Measurements from ENCODE around the gene CTU2.

Gene CTU2

DNA sequence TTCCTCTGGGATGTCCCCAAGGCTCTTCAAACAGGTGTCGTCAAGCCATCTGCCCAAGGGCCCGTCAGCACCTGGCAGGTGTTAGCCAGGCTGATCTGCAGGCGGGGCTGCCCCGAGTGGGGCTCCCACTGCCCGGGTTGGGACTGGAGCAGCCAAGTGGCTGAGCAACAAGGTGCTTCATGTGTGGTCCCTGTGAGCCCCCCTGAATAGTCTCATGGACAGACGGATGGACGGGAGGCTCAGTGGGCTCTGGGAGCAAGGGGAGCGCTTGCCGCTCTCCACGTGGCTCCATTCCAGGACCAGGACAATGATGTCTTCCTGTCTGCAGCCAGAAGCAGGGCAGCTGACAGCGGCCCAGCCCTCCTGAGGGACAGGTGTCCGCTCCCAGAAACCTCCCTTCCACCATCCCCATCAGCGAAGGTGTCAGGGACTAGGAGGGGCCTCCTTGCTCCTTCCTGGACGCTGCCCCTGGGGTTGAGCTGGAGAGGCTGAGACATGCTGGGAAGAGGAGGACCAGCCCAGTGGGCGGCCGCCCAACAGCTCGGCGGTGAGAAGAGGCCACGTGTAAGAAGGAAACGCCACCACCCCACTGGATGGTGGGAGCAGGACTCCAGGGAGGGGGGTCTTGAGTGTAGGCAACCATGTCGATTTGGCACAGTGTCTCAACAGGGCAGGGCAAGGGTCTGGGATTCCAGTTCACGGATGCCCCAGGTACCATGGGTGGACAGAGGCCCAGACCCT is 29.6 kb upstream of the CTU2 start:
- no peak for TF ChIP-seq GATA3 (IDR thresholded peaks at IDR 0.05; ENCODE audit: low read depth, low read length)
- TF ChIP-seq GATA2 (IDR thresholded peaks at IDR 0.05; ENCODE audit: low read depth, low read length): no peak

- TF ChIP-seq GATA3 (IDR thresholded peaks at IDR 0.05; ENCODE audit: low read depth, low read length): no peak
- no peak for TF ChIP-seq GATA2 (IDR thresholded peaks at IDR 0.05; ENCODE audit: low read depth, low read length)
Observed at GRCh38 chr16:88677721-88678120, 28.6 kb upstream of the CTU2 start.

GRCh38 chr16:88678224-88678979 is 27.9 kb upstream of the CTU2 start:
- TF ChIP-seq GATA2 (IDR thresholded peaks at IDR 0.05; ENCODE audit: low read depth, low read length) (no peak), GATA3 (IDR thresholded peaks at IDR 0.05; ENCODE audit: low read depth, low read length) (no peak)

- TF ChIP-seq GATA3 (IDR thresholded peaks at IDR 0.05; ENCODE audit: low read depth, low read length) (no peak), GATA2 (IDR thresholded peaks at IDR 0.05; ENCODE audit: low read depth, low read length) (no peak)
Observed at GRCh38 chr16:88680554-88681083, 25.7 kb upstream of the CTU2 start.

GRCh38 chr16:88681084-88681680 is 25.1 kb upstream of the CTU2 start:
- TF ChIP-seq GATA2 (IDR thresholded peaks at IDR 0.05; ENCODE audit: low read depth, low read length) (no peak), GATA3 (IDR thresholded peaks at IDR 0.05; ENCODE audit: low read depth, low read length) (no peak)

- TF ChIP-seq GATA2 (IDR thresholded peaks at IDR 0.05; ENCODE audit: low read depth, low read length) (no peak), GATA3 (IDR thresholded peaks at IDR 0.05; ENCODE audit: low read depth, low read length) (no peak)
Observed at GRCh38 chr16:88681709-88682451, 24.4 kb upstream of the CTU2 start.

GRCh38 chr16:88684569-88685155 is 21.6 kb upstream of the CTU2 start:
- TF ChIP-seq GATA2 (IDR thresholded peaks at IDR 0.05; ENCODE audit: low read depth, low read length) (no peak), GATA3 (IDR thresholded peaks at IDR 0.05; ENCODE audit: low read depth, low read length) (no peak)

DNA sequence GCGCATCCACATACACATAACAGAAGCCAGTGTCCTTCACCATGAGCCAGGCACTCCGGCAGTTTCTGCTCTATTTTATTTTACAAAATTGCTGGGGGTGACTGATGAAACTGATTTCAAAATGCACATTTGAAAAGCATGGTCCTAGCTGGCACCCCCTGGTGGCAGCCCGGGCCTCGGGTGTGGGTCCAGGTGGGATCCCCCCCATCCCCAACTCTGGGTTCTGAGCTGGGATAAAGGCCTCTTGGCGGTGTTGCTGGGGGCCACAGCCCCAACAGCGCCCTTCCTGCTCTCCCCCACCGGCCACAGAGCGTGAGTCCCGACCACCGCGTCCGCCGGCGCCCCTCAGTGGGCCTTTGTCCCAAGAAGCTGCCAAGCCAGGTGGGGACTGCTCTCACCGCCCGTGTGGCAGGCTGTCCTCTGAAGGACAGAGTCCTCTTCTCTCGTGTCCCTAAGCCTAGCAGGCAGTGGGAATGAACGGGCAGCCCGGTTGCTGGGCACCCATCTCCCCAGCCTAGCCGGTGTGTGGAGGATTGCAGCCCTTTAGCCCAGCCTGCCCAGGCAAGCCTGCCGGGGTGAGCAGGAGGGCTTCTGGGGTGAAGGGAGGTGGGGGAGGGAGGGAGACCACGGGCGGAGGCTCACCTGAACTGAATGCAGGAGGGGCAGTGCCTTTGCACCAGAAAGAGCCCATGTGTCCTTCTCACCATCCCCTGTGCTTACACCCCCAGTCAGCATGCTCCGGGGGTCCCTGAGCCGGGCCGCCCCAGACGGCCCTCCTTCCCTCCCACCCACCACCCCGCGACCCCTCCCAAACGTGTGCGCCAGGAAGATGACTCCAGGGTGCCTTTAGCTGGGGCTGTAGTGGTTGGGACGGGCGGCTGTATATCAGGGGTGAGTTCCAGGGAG is 20.9 kb upstream of the CTU2 start:
- no peak for TF ChIP-seq GATA3 (IDR thresholded peaks at IDR 0.05; ENCODE audit: low read depth, low read length)
- TF ChIP-seq GATA2 (IDR thresholded peaks at IDR 0.05; ENCODE audit: low read depth, low read length): no peak

DNA sequence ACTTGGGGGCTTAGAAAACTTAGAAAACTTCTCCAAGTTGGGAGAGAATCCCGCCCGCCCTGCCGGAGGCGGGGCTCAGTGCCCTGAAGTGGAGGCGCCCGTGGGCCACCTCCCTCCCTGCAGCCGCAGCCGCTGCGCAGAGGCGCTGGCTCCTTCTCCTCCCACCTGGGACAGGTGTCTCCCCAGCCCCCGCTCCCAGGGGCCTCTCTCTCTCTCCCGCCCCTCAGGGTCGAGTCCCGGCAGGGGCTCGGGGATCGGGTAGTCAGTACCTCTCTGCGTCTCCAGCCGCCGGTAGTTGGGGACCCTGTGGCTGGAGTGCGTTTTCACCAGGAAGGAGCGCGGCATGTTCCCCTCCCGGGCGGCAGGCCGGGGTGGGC is 20.3 kb upstream of the CTU2 start:
- no peak for TF ChIP-seq GATA2 (IDR thresholded peaks at IDR 0.05; ENCODE audit: low read depth, low read length)
- no peak for TF ChIP-seq GATA3 (IDR thresholded peaks at IDR 0.05; ENCODE audit: low read depth, low read length)

- no peak for TF ChIP-seq GATA3 (IDR thresholded peaks at IDR 0.05; ENCODE audit: low read depth, low read length)
- TF ChIP-seq GATA2 (IDR thresholded peaks at IDR 0.05; ENCODE audit: low read depth, low read length): no peak
Observed at GRCh38 chr16:88686439-88687253, 19.7 kb upstream of the CTU2 start, which contains the start of gene SNAI3. Gene SNAI3, minus strand, starts transcription at chr16:88686507. Its CDS starts 101 bp downstream, at chr16:88686406.

DNA sequence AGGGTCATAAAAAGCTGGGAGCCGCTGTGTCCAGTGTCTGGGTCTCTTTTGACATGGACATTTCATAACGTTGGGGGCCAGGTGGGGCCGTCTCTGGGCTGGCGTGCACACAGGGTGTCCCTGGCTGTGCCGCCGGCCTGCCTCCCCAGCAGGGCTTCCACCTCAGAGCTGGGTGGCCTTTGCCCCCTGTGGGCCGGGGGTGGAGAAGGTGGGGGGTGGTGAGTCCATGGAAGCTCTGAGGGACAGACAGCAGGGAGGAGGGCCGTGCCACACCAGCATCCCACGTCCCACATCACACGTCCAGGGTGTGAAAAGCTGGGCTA is 19.1 kb upstream of the CTU2 start:
- TF ChIP-seq GATA3 (IDR thresholded peaks at IDR 0.05; ENCODE audit: low read depth, low read length) (no peak), GATA2 (IDR thresholded peaks at IDR 0.05; ENCODE audit: low read depth, low read length) (no peak)

- TF ChIP-seq GATA2 (IDR thresholded peaks at IDR 0.05; ENCODE audit: low read depth, low read length) (no peak), GATA3 (IDR thresholded peaks at IDR 0.05; ENCODE audit: low read depth, low read length) (no peak)
Observed at GRCh38 chr16:88687676-88688012, 18.7 kb upstream of the CTU2 start.

Measured in SH-SY5Y (cell line).